ENCODE measurements around the gene MIGA2.
A peak's percentile ranks its signal among the peaks of the same experiment; 100 is the strongest.

Gene MIGA2

GRCh38 chr9:129071526-129072126 lies 35.2 kb downstream of the MIGA2 start:
- no peak for DNase-seq (ENCODE audit: low read depth in 2 of 2)

DNA sequence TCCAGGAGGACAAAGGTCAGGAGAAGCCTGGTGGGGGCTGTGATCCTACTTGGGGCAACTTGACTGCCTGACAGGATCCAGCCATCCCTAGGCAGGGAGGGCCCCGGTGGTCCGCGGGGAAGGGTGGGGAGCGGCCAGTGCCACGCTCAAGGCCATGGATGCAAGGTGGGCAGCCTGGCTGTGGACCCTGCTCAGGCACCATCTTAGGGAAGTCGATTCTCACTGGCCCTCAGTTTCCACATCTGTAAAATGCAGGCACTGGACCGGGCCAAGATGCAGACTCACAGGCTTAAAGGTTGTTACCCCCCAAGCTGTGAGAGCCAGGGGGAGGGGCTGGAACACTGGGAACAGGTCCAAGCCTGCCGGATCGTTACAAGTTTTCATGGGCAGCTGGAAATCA lies 35.7 kb downstream of the MIGA2 start:
- DNase-seq (ENCODE audit: low read depth in 2 of 2) = no peak

GRCh38 chr9:129073404-129073803 lies 37.0 kb downstream of the MIGA2 start:
- no peak for DNase-seq (ENCODE audit: low read depth in 2 of 2)

- no peak for DNase-seq (ENCODE audit: low read depth in 2 of 2)
Measured at GRCh38 chr9:129074106-129074505, 37.7 kb downstream of the MIGA2 start.

- no peak for DNase-seq (ENCODE audit: low read depth in 2 of 2)
Measured at GRCh38 chr9:129075996-129076639, 39.7 kb downstream of the MIGA2 start.

DNA sequence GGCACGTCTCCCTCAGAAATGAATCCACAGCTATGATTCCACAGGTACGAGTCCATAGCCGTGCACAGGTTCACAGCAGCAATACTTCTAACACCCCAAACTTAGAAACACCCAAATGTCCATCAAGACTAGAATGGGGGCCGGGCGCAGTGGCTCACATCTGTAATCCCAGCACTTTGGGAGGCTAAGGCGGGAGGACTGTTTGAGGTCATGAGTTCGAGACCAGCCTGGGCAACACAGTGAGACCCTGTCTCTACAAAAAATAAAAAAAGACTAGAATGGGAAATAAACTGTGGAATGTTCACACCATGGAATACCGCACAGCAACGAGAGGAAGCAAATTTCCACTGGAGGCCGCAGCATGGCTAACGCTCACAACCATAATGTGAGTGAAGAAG lies 40.2 kb downstream of the MIGA2 start:
- no peak for DNase-seq (ENCODE audit: low read depth in 2 of 2)

GRCh38 chr9:129077236-129077635 lies 40.8 kb downstream of the MIGA2 start:
- no peak for DNase-seq (ENCODE audit: low read depth in 2 of 2)

- no peak for DNase-seq (ENCODE audit: low read depth in 2 of 2)
Measured at GRCh38 chr9:129078691-129079503, 42.5 kb downstream of the MIGA2 start.

GRCh38 chr9:129079829-129080228 lies 43.4 kb downstream of the MIGA2 start:
- no peak for DNase-seq (ENCODE audit: low read depth in 2 of 2)

DNA sequence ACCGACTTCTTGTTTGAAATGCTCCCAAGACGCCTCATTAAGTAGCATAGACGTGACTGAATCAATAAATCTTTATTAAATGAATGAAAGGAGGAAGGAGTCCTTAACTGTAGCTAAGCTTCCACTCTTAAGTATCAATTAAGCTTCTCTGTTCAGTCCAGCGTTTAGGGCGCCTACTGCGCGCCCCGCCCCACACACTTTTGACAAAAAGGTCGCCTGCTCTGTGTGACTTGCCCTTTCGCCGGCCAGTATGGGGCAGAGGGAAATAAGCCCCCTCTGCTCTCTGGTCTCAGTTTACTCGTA lies 43.8 kb downstream of the MIGA2 start:
- DNase-seq (ENCODE audit: low read depth in 2 of 2) = no peak

- DNase-seq (ENCODE audit: low read depth in 2 of 2) = peak; percentile 94 to 98
Measured at GRCh38 chr9:129080601-129081387, 44.4 kb downstream of the MIGA2 start, which contains the start of gene DOLPP1. Gene DOLPP1 (plus strand): TSS chr9:129081111. CDS start chr9:129081132, 21 bp downstream.

DNA sequence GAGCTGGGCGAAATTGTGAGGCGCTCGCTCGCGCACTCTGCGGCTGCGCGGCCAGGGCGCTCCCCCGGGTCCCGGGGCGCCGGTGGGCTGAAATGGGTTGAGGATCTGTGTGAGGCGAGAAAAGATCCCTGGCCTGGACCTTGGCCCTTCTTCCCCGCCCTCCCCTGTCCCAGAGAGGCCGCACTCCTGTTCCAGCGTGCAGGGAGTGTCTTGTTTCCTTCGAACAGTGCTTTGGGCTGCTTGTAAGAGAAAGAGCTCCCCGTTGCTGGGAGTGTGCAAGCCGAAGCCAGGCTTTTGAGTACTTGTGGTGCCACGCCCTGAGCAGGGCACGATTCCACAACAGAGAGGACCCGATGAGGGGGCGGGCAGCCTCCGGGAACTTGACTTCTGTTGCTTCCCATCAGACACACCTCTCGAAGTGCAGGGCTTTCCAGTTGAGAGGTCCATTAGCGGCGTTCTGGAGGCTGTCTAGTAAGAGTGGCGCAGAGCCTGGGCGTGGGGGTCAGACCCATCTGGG lies 45.0 kb downstream of the MIGA2 start:
- DNase-seq (ENCODE audit: low read depth in 2 of 2) = no peak

DNA sequence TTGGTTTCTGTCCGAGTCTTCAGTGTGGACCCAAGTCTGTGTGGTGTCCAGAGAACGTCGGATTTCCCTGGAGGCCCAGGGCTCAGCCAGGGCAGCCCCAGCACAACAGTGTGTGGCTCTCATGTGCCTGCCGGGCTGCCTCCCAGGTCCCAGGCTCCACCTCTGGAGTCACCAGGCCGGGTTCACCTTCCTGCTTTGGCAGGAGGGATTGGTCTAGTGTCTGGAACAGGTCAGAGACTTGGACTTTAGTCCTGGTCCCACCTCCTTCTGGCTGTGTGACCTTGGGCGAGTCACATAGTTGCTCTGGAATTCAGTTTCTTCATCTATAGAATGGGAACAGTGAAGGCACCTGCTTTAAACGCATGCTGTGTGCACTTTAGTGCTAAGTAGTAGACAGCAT lies 47.7 kb downstream of the MIGA2 start:
- DNase-seq (ENCODE audit: low read depth in 2 of 2) = no peak

DNA sequence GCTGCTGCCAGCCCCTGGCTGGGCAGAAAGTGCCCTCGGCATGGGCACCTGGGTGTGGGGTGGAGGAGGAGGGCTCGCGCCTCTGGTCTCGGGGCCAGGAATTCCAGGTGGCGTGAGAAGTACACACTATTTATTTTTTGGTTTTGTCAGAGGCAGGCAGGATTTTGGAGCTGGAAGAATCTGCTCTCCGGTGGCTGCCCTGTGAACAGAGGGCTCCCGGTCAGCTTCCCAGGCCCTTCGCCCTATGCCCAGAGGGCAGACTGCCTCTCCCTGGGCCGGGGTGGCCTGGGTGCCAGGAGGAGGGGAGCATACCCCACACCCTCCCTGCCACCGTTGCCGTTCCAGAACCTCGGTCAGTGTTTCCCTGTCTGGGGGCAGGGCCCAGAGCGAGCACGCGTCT lies 52.8 kb downstream of the MIGA2 start:
- DNase-seq (ENCODE audit: low read depth in 2 of 2) = no peak

DNA sequence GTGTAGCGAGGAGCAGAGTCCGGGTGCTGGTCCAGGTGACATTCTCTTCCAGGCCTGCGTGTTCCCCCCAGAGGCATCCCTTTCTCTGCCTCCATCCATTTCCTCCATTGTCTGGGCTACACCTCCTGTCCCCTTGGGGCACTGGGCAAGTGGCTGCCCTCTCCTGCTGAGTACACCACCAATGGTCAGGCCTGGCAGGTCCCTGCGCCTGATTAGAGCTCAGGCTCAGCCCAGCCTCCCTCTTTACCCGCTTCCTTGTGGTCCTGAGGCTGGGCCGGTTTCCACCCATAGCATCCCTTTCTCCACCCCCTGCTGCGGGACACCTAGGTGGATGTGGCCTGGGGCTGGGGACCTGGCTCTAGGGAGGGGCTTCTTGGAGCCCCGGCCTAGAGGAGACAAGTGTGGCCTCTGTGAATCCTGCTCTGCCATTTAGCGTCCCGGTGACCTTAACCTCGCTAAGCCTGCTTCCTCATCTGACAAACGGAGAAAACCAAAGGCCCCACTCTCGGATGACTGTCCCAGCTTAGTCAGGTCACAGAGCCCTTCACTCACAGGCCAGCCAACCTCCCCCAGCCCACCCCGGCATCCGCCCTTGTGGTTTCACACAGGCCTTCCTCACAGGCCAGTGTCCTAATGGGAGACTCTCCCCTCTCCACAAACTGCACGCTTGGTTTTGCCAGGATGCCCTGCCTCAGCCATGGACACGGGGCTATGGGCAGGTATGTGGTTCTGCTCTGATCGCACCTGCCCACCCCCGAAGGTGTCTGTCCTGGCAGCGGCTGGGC lies 57.4 kb downstream of the MIGA2 start:
- no peak for DNase-seq (ENCODE audit: low read depth in 2 of 2)

- DNase-seq (ENCODE audit: low read depth in 2 of 2) = no peak
Measured at GRCh38 chr9:129094387-129095169, 58.2 kb downstream of the MIGA2 start.

DNA sequence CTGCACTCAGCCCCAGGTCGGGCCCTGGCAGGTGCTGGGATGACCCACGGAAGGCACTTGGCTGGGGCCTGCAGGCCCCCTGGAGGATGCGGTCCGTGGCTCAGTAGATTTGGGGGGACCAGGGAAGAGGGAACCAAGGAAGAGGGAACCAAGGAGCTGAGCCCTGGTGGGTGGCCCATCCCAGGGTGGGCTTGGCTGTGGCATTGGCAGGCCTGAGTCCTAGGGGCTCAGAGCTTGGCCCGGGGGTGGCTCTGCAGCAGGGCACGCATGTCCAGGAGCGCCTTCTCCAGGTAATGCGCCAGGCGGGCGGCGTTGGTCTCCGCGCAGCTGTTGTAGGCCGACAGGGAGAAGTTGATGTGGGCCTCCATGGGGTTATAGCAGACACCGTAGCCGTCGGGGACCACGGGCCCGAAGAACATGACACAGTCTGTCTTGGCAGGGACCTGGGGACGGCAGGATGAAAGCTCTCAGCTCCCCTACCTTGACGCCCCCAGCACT lies 58.8 kb downstream of the MIGA2 start:
- no peak for DNase-seq (ENCODE audit: low read depth in 2 of 2)

DNA sequence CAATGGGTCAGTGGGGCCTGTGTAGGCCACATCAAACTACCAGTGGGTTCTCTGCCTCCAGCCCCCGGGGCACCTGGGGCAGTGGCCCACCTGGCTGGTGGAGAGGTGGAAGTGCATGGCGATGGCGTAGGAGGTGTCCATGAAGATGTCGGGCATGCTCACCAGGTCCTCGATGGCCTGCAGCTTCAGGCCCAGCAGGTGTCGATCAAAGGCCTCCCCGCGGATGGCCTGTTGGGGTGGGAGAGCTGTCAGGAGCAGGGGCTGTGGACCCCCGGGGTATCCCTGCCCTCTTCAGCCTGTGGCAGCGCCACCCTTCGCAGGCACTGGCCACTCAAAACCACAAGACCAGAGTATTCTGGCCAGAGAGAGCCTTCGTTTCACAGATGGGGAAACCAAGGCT lies 59.5 kb downstream of the MIGA2 start:
- DNase-seq (ENCODE audit: low read depth in 2 of 2) = no peak

- DNase-seq (ENCODE audit: low read depth in 2 of 2) = no peak
Measured at GRCh38 chr9:129097671-129098306, 61.4 kb downstream of the MIGA2 start.

DNA sequence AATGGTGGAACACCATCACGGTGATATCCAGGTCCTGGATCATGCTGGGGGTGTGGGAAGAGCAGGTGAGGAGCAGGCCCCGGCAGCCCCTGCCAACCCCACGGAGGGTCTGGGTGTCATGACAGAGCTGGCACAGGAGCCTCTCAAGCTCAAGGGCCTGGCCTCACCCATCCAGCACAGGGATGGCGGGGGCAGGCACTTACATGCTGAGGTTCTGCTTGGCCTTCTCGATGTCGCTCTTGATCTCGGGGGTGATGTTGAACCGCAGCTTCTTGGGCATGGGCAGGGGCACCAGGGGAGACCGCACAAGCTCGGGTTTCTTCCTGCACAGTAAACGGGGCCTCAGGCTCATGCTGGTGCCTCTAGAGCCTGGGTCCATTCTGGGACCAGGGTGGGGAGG lies 61.9 kb downstream of the MIGA2 start:
- no peak for DNase-seq (ENCODE audit: low read depth in 2 of 2)
